GM19043 (cell line): ENCODE data around the gene RSF1.

Experiments used
- ATAC-seq: cut with Tn5 transposase; IDR thresholded peaks from one replicate; pipeline ENCODE4 v1.9.1; 2021; ENCODE audit warnings: low read depth; ENCODE audit not compliant: unreplicated experiment

Gene RSF1

DNA sequence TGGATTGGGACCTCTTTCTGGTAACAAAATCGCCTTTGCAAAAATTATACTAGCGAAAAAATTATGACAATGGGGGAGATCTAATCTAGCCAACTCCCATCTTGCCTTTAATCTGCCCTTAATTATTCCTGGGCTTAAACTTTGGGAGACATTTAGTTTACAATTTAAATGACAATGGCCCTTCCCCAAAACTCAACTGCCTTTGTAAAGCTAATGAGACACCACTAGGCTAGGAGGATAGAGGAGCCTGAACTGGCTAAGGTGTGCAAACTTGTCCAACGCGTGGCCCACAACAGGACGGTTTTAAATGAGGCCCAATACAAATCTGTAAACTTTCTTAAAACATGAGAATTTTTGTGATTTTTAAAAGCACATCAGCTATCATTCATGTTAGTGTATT lies 67.3 kb downstream of the RSF1 start:
- no peak for ATAC-seq

GRCh38 chr11:77752516-77752915 lies 68.0 kb downstream of the RSF1 start:
- ATAC-seq = no peak

- no peak for ATAC-seq
Observed at GRCh38 chr11:77750394-77751156, 69.9 kb downstream of the RSF1 start.

GRCh38 chr11:77749232-77749631 lies 71.3 kb downstream of the RSF1 start:
- no peak for ATAC-seq

DNA sequence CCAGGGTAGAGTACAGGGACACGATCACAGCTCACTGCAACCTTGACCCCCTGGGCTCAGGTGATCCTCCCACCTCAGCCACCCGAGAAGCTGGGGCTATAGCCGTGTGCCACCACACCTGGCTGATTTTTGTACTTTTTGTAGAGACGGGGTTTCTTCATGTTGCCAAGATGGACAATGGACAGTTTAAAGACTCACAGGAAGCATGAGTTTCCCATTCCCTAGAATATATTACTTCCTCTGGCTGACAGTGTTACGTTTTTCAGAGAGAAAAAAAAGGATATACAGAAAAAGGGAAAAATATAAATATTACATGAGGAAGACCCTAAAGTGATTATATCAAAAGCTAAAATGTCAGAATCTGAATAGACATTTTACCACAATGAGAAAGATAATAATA lies 72.3 kb downstream of the RSF1 start:
- ATAC-seq = no peak

DNA sequence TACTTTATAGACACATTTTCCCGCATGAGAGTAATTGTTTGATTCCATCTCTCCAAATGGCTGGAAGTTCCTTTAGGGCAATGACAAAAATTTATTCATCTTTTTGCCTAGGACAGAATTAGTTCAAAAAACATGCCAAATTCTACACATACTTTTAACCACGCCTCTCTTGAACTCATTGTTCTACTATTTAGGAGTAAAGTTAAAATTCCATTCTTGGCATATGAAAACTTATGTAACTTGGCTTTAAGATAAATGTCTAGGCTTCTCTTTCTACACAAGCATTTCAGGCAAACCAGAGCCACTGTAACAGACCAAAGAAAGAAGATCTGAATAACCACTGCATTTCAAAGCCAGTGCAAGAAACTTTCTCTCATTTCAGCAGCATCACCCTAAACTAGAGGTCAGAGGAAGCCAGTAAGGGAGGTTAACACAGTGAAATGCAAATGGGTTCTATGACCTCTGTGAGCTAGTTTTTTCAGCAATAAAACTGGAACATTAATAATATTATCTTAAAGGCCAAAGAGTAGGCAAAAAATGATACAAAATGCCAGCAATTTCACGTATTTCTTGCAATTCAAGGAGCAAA lies 73.0 kb downstream of the RSF1 start:
- ATAC-seq = no peak

DNA sequence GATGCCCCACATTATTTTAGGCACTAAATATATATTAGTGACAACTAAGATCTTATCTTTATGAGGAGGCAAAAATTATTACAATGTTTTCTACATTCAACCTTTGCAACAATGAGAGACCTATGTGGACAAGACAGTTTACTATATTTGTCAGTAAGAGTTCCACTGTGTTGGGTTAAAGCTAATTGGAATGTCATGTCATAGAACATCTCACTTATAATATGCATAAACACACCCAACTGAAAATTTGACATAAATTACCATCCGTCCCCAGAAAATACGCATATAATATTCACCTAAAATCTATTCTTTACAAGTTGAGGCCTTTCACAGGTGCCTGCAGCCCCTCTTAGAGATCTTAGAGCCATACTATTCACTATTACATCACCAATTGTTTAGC lies 84.0 kb downstream of the RSF1 start:
- ATAC-seq = no peak

DNA sequence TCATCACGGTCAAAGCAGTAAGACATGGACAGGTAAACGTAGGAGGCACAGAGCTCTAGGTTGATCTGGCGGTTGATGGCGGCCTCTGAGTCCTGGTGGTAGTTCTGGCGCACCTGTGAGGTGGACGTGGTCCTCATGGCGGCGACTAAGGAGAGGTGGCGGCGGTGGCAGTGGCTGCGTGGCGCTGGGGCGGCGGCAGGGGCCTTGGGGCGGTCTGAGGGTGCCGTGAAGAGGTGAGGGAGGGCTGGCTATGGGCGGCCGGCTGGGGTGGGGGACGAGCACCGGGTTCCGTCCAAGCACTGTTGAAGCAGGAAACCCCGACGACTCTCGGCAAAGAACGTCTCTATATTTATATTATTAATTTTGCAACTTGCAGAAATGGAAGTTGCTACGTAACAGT lies 85.6 kb downstream of the RSF1 start:
- no peak for ATAC-seq

DNA sequence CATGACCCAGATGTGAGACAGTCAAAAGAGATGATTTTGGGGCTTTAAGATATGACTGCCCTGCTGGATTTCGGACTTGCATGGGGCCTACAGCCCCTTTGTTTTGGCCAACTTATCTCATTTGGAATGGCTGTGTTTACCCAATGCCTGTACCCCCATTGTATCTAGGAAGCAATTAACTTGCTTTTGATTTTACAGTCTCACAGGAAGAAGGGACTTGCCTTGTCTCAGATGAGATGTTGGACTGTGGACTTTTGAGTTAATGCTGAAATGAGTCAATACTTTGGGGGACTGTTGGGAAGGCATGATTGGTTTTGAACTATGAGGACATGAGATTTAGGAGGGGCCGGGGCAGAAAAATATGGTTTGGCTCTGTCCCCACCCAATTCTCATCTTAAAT lies 88.4 kb downstream of the RSF1 start:
- no peak for ATAC-seq

DNA sequence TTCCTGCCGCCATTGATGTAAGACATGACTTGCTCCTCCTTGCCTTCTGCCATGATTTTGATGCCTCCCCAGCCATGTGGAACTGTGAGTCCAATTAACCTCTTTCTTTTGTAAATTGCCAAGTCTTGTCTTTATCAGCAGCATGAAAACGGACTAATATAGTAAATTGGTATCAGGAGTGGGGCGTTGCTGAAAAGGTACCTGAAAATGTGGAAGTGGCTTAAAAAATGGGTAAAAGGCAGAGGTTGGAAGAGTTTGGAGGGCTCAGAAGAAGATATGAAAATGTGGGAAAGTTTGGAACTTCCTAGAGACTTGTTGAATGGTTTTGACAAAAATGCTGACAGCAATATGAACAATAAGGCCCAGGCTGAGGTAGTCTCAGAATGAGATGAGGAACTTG lies 89.7 kb downstream of the RSF1 start:
- no peak for ATAC-seq

DNA sequence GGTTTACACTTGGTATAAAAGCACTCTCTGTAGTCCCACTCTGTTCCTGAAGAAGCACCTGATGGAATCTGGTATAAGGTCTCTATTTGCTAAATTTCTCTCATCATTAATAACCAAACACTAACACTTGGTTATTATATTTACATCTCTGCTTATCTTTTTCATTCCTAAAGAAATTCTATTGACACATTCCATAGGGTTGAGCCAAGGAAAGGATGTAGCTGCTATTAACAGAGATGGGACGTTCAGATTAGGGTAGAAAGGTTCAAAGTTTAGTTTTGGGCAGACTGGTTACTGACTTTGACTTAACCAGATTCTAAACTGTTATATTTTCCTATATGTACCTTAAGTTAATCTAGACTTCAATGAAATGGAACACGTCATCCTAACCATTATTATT lies 91.5 kb downstream of the RSF1 start:
- ATAC-seq = no peak

- ATAC-seq = no peak
Observed at GRCh38 chr11:77728203-77728786, 92.2 kb downstream of the RSF1 start.

- ATAC-seq = no peak
Observed at GRCh38 chr11:77726524-77726923, 94.0 kb downstream of the RSF1 start.

- ATAC-seq = no peak
Observed at GRCh38 chr11:77725433-77725832, 95.1 kb downstream of the RSF1 start.

DNA sequence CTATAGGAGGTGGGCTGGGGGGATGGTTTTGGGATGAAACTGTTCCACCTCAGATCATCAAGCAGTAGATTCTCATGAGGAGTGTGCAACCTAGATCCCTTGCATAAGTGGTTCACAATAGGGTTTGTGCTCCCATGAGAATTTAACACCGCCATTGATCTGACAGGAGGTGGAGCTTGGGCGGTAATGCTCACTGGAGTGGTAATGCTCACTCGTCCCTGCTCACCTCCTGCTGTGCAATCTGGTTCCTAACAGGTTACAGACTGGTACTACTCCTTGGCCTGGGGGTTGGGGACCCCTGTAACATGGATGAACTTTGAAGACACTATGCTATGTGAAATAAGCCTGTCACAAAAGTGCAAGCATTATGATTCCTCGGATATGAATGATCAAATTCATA lies 95.9 kb downstream of the RSF1 start:
- no peak for ATAC-seq

- no peak for ATAC-seq
Observed at GRCh38 chr11:77723024-77723423, 97.5 kb downstream of the RSF1 start.

GRCh38 chr11:77710358-77710757 lies 110.2 kb downstream of the RSF1 start:
- ATAC-seq = no peak

DNA sequence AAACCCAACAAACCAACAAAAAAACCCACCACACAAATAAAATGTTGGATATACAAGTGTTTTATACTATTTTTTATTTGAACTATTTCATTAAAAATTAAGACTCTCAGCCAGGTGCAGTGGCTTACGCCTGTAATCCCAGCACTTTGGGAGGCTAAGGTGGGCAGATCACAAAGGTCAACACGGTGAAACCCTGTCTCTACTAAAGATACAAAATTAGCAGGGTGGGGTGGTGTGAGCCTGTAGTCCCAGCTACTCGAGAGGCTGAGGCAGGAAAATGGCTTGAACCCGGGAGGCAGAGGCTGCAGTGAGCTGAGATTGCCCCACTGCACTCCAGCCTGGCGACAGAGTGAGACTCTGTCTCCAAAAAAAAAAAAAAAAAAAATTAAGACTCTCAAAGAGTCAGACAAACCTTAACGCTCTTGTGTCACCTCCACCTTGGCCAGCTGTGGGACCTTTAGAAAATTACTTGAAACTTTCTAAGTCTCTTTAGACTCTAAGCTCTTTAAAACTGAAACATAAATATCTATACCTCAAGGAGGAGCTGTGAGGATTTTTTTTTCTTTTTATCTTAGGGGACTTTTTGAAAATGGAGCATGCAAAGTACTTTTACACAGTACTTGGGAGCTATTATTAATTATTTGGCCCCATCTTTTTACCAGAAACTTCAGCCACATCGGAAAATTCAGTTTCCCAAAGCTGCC lies 114.5 kb downstream of the RSF1 start:
- no peak for ATAC-seq

DNA sequence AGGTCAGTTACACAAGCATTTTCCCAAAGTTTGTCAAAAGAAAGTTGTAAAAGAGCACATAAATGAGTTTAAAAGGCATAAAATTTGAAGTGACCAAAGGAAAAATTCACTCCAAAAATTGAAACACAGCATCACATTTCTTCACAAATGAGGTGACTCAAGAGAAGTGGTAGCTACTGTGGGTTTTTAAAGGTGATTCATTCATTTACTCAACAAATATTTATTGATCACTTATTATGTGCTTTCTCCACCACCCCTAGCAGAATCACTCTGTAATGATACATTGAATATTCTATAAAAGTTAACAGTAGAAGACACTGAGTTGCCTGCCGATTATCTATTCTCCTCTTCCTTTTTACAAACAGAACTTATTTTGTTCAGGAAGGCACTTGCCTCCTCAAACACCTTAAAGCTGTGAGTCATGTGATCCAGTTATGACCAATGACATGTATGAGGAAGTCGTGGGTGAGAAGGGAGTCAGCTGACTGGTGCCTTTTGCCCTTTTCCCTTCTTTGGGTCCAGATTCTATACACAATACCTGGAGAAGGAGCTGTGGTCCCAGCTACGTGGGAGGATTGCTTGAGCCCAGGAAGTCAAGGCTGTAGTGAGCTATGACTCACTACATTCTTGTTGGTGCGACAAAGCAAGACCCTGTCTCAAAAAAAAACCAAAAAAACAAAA lies 115.2 kb downstream of the RSF1 start:
- ATAC-seq = no peak

DNA sequence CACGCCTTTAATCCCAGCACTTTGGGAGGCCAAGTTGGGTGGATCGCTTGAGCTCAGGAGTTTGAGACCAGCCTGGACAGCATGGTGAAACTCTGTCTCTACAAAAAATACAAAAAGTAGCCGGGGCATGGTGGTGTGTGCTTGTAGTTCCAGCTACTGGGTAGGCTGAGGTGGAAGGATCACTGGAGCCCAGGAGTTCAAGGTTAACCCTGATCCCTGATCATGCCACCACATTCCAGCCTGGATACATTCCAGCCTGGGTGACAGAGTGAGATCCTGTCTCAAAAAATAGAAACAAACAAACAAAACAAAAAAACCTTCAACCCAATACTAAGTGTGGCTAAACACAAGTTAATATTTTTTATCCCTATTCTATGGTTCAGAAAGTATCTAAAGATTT lies 116.5 kb downstream of the RSF1 start:
- ATAC-seq = no peak

DNA sequence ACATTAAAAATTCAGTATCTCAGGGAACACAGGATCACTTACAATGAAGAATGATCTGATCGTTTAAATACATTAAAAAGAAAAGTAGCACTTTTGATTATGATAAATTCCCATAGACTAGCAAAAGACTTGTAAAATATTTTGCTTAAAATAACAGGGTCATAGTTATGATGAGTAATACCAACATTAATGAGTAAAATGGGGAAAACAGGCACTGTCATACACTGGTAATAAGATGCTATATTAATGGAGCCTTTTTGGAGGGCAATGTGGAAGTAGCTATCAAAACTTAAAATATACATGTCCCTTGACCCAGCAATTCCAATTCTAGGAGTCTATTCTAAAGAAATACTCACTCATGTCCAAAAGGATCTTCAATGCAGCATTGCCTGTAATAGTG lies 121.1 kb downstream of the RSF1 start:
- ATAC-seq = no peak
